DMS153 treated with DMSO at 0.1 percent for 48 hours (cell line): ENCODE measurements around the gene FUT9.
"Not testable (repeated sequence)": the region's sequence is repeated elsewhere in the genome, so short reads cannot be mapped to it uniquely, and the experiment has no call there.

ENCODE experiments used
- DNase-seq: peaks from one replicate; lab custom pipeline; 2025; ENCODE audit not compliant: unreplicated experiment; lab: John Stamatoyannopoulos, UW

The FUT9 gene

DNA sequence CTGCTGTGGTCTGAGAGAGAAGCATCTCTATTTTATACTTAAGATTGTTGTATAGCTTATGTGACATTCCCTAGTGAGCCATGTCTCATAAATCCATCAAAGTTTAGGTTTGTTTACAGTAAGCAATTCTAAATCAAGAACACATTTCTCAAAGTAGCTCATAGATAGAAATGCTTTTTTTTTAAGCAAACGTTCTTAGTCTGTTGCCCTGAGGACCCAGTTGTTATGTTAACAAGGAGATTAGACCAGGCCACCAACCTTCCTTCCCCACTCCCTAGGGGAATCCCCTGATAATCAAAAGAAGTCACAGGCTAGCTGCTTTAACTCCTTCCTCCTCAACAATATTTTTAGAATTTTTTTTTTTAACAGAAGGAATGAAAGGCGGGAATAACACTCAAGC, 169.0 kb downstream of the FUT9 start:
- no peak for DNase-seq

DNA sequence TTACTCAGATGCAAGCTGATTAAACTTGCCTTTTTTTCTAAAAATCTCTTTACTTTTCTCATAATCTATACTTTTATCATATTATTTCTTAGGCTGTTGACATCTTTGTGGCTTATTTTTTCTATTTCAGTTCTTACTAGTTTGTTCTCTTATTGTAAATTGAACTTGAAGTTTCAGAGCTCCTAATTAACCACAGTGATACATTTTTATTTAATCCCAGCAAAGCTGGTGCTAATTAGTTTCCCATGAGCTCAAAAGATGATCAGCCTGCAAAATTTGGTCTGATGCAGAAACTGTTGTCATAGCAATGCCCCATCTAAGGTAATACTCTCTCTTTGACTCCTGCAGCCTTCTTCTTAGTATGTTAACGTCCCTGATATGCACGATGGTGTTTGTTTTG, 170.3 kb downstream of the FUT9 start:
- DNase-seq, result no peak

DNA sequence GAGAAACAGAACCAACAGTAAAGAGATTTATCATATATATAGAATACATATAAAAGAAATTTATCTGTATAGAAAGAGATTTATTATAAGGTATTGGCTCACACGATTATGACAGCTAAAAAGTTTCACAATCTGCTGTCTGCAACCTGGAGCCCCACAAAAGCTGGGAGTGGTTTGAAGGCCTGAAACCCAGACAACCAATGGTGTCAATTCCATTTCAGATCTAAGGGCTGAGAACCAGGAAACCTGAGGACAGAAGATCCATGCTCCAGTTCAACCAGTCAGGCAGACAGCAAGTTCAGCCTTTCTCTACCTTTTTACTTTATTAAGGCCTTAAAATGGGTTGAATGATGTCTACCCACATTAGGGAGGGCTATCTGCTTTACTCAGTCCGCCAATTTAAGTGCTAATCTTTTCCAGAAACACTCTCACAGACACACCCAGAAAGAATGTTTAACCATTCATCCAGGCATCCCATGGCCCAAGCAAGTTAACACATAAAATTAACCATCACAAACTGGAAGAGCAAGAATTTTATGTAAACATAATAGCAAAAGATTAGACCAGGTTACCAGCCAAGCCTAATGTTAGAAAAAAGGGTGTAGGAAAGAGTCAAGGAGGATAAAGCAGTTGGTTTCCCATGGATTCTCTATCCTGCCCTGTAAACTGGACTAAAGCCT, 170.9 kb downstream of the FUT9 start:
- no peak for DNase-seq

DNA sequence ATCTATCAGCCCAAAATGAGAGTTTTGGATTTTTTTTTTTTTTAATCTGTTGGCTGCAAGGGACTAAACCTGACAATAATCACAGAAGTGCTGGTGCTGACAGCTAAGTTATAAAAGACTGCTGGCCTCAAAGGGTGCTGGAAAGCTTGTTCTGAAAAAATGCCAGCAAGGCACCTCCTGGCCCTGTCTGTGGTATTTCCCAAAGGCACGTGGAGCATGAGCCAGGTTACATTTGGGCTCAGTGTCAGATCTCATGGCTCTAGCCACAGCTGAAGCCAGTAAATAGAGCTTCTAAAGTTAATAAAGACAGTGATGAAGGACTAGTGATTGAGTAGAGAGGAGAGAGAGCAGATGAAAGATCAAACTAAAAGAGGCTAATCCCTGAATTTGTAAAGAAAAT, 178.9 kb downstream of the FUT9 start:
- DNase-seq, result no peak

DNA sequence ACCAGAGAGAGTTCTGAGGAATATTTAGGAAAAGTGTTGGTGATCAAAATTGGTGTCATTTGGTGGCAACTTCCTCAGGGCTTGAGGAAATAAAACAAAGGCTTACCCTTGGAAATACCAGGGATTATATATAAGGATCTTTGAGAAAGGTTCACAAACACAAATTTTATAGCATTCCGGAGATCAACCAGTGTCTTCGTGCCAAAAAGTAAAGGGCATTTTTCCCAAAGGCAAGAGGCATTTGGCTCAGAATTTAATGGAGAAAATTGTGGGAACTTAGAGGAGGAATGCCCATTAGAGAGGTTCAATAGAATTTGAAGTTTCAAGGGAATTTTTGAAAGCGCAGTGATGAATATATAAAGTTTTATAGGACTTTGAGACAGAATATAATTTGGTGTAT, 179.5 kb downstream of the FUT9 start:
- DNase-seq, result no peak

DNA sequence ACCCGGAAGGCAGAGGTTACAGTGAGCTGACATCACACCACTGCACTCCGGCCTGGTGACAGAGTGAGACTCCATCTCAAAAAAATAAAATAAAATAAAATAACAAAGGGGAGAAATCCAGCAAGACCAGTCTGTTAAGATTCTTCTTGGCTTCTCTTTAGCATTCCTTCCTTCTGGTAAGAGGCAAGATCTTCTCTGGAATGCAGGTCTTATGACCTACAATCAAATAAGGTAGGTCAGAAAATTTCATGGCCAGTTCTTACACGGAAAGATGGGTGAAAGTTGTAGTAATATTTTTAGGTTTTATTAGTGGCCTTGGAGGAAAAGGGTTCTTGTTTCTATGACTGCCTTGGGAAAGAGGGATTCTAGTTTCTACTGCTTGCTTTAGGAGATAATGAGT, 180.9 kb downstream of the FUT9 start:
- no peak for DNase-seq

DNA sequence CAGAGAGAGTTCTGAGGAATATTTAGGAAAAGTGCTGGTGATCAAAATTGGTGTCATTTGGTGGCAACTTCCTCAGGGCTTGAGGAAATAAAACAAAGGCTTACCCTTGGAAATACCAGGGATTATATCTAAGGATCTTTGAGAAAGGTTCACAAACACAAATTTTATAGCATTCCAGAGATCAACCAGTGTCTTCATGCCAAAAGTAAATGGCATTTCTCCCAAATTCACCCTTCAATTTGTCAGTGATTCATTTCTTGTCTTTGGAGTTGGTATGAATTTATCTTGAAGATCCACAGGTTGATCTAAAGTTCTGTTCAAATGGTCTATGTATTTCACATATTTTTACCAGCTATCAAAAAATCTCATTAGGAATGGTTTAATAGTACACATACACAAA, 181.5 kb downstream of the FUT9 start:
- no peak for DNase-seq

DNA sequence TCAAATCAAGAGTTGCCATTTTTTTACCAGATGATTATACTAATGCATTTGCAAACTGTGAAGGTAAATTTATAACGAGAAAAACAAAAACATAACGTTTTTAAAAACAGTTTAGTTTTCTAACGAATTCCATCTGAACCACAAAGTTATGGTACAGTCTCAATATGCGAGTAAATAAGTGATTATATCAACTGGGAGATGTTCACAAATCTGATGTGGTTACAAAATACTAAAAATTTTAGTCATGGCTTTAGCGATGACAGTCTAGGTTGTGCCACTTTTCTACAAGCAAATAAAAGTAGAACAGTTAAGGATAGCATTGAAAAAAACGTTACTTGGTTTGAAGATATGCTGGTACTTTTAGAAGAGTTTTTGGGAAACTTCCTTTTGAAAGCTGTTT, 186.8 kb downstream of the FUT9 start:
- no peak for DNase-seq

DNA sequence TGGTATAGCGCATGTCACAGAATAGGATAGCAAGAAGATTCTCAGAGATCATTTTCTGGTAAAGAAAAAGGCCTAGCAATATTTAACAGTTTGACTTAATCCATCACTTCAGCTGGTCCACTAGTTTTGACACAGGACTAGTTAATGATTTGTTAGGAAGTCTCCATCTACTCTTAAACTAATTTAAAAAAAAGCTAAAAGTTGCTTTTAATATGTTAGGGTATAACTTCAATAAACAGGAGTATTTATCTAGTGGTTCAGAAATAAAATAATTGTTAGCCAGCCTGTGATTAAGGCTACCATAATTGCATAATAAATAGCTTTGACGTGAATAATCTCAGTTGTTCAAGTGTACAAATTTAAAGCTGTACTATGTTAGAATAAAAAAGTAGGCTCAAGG, 195.6 kb downstream of the FUT9 start:
- DNase-seq, result no peak

DNA sequence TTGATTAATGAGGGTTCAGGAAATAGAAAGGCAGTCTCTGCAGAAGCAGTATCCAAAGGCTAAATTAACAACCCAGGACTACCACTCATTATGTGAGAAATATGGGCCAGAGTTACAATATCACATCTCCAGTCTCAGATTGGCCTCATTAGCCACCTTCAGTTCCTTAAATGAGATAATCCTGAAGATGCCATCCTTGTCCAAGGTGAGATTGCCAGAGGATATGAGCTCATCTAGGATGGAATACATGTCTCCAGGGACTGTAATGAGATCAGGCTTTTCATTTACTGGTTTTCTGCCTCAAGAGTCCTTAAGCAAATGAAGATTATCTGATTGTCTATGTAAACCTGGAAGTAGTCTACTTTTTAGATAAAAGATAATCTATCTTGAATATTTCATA, 196.3 kb downstream of the FUT9 start:
- DNase-seq, result no peak

DNA sequence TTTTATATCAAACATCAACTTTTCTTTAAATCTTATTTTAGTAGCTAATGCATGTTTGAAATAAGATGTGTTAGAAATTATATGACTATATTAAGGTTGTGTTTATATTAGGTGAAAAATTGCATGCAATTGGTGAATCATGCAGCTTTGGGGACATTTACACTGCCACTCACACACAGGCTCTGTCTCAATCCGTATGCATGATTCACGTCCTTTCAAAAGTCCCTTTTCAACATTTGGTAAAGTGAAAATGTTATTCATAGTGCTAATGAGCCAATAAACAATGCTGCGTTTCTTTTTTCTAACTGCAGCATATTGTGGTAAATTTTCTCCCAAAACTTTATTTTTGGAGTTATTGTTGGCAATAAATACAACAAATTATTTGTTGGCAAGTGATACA, 198.0 kb downstream of the FUT9 start:
- no peak for DNase-seq

DNA sequence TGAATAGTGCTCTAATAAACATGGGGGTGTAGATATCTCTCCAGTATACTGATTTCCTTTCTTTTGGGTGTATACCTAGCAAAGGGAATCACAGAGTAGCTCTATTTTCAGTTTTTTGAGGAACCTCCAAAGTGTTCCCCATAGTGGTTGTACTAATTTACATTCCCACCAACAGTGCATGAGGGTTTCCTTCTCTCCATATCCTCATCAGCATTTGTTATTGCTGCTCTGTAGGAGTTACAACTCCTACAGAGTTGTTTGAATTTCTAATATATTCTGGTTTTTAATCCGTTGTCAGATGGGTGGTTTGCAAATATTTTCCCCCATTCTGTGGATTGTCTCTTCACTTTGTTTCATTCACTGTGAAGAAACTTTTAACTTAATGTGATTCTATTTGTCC, 207.9 kb downstream of the FUT9 start:
- no peak for DNase-seq

DNA sequence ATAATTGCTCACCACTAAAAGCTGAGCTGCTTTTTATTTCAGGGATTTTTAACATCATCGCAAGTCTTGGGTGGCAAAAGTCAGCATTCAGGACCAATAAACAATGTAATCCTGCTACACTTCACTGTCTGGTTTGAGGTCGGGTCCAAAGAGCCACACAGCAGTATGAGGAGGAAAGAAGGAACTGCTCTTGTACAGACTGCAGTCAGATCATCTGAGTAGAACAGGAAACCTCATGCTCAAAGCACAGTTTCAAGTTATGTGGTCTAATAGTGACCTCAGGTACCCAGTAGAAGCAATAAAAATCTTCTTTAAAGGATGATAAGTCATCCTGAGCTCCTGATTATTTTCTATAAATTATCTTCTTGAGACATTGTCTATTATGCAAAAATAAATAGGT, 211.4 kb downstream of the FUT9 start:
- no peak for DNase-seq

DNA sequence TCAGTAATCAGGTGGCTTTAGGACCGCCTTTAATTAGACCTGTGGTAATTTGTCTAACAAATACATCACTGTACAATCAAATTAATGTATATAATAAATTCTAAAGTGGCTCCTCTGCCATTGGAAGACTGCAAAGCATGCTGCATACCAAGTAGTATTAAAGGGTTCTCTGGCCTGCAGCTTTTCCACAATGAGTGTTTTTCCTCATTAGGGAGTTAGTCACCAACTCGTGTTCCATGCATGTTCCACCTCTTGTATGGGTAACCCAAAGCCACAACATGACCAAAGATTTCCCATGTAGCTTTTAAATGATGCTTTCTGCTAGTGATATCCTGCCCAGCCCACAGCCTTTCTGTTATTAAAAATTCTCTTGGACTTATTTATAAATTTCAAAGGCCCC, 218.7 kb downstream of the FUT9 start:
- no peak for DNase-seq

DNA sequence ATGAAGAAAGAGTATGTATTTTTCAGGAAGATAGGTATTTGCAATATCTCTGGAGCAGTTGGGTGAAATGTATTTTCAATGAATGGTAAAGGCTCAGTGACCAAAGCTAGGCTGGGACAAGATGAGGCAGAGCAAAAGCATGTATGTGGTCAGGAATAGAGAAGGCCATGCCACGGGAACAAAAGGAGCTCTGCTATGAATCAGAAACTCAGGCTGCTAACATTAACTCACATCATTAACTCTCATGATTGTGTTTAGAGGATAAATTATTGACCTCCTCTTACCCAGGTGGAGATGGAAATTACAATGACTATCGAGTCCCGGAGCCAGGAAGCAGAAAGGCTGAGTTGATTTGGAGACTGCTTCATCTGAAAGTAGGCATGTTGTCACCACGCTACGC, 220.2 kb downstream of the FUT9 start:
- DNase-seq, result no peak

DNA sequence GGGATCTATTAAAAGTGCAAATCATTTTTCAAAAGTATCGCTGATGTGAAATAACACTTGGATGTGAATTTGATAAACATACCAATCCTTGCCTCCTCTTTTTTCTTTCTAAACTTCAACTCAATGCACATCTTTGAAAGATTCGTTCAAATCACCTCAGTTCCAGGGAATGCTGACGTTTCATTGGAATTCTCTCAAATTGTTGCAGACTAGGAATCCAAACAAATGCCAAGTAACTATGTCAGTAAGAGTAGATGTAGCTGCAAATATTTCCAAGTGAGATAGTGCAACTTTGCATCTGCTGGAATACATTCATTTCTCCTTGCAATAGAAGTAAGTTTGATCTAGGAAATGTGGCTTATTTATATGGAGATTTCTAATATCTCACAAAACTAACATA, 220.7 kb downstream of the FUT9 start:
- no peak for DNase-seq

DNA sequence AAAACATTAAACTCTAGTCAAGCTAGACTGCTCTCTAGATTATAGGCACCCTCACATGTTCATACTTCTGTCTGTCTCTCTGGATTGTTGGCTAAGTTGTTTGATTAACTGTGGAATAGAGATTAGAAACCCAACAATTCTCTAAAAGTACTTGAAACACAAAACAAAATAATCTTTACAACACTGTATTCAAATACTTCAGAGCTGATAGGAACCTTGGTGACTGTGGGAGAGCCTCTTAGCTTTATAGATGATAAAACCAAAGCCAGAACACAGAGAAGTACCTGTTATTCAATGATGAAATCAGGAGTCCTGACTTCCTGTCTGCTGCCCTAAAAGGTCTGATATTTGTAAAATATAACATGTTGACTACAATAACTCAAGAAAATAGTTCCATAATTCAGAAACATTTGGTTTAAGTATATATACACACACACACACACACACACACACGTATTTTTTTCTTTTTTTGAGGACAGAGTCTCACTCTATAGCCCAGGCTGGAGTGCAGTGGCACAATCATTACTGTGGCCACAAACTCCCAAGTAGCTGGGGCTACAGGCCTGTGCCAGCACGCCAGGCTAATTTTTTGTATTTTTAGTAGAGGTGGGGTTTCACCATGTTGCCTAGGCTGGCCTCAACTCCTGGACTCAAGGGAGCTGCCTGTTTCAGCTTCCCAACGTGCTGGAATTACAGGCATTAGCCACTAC, 222.0 kb downstream of the FUT9 start:
- no peak for DNase-seq

DNA sequence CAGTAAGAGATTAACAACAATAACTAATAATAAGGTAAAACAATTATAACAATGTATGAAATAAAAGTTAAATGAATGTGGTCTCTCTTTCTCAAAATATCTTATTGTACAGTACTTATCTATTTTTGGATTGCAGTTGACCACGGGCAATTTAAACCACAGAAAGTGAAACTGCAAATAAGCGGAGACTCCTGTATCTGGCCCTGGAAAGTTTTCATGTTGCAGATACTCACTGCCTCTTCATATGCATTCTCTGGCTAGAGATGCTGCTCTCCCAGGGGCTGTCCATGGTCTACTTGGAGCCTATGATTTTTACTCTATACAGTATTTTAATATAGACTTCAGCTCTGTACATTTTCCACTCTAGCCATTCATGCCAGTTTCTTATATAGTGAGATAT, 230.8 kb downstream of the FUT9 start:
- DNase-seq, result no peak

DNA sequence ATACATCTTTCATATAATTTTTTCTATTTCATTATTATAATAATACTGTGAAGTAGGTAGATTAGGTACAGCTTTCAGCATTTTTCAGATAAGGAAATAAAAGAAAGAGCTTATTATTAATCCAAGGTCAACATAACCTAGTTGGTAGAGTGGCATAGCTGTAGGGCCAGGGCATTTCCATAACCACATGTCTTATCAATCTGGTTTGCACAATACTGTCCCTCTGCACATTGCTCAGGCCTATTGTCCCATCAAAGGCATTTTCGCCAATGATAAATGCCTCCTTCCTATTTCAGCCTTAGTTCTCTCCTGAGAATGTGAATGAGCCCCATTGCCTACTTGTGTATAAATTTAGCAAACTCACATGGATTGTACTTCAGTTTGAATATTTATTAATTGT, 234.0 kb downstream of the FUT9 start:
- no peak for DNase-seq

DNA sequence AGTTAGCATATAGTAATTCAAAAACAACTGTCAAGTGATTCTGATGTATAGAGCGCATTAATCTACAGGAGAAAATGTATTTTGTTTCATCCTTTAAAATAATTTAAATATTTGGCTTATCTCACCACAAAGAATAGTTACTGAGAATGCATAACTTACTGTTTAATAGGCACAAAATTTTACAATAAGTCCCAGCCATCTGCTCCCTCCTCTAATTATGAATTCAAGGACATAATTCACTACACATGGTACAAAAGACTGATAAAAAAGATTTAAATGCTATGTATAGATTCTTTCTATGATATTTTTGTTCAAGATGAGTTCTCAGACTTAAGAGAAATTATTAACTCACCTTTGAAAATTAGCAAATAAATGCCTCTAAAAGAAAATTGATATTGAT, 242.0 kb downstream of the FUT9 start:
- DNase-seq, result no peak

DNA sequence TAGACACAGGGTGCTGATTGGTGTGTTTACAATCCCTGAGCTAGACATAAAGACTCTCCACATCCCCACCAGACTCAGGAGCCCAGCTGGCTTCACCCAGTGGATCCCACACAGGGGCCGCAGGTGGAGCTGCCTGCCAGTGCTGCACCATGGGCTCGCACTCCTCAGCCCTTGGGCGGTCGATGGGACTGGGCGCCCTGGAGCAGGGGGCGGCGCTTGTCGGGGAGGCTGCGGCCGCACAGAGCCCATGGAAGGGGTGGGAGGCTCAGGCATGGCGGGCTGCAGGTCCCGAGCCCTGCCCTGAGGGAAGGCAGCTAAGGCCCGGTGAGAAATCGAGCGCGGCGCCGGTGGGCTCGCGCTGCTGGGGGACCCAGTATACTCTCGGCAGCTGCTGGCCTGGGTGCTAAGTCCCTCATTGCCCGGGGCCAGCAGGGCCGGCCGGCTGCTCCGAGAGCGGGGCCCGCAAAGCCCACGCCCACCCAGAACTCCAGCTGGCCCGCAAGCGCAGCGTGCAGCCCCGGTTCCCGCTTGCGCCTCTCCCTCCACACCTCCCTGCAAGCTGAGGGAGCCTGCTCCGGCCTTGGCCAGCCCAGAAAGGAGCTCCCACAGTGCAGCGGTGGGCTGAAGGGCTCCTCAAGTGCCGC, 245.1 kb downstream of the FUT9 start:
- DNase-seq, result not testable (repeated sequence)
